Measurements from ENCODE around the gene ACOT8. TPM values are rescaled to one million over a fixed set of nuclear protein-coding genes. Genes with fewer than 3 reads are reported as not detected.
A peak's percentile ranks its signal among the peaks of the same experiment; 100 is the strongest.

The ACOT8 gene
- total and polyA plus RNA-seq, 2 donors (not counting 3 experiments of a cell fraction or from before 2014, with no cell fraction given) = 15.5 to 50.9 TPM

GRCh38 chr20:45892049-45892825, 35.0 kb upstream of the ACOT8 start:
- CTCF ChIA-PET = interaction anchor here (0.7 to 4.9 kb wide), 6 partner anchors 18 to 78 kb away, joined by 3 to 50 read pairs (median 28); partner anchors contain the start of genes PCIF1, PLTP and ZNF335
- H2AFZ ChIP-seq (ENCODE audit: low read depth, low read length) = no peak overlapping the region
- peak overlapping the region; percentile 73 for H3K4me2 ChIP-seq (ENCODE audit: insufficient read depth, low read length)
- H3K9me3 ChIP-seq (replicated peaks; ENCODE audit: control insufficient read depth, insufficient read depth, low read length) = no peaks in the 10 kb centered on the region
- TF ChIP-seq CTCF (IDR thresholded peaks at IDR 0.05; ENCODE audit: extremely low read depth in 1 of 2, insufficient read depth in 1 of 2, low read depth in 1 of 2, low read length in 2 of 2) (peak in 1 of 2 donors; percentile 5), EZH2 (IDR thresholded peaks at IDR 0.05; ENCODE audit: borderline replicate concordance, low read depth, low read length, severe bottlenecking) (no peak)
- POLR2A ChIA-PET = interaction anchor here (0.6 to 3.5 kb wide), 3 partner anchors 20 to 65 kb away, joined by 3 to 26 read pairs (median 3); partner anchors contain the start of genes PCIF1 and PLTP
- peak overlapping the region; percentile 65 for H3K9ac ChIP-seq (replicated peaks; ENCODE audit: extremely low read depth, insufficient read depth, low read length)
- dilution Hi-C loops (cut with MboI; ENCODE audit: extremely low pct_ligation_motif_present, low sequenced_read_pairs) = no loop called here
- H3K27me3 ChIP-seq (ENCODE audit: control insufficient read depth in 2 of 2, insufficient read depth in 2 of 2, low read length in 2 of 2) = no peaks in the 10 kb centered on the region
- H4K20me1 ChIP-seq (replicated peaks; ENCODE audit: control insufficient read depth, extremely low read depth, insufficient read depth, low read length) = no peaks in the 10 kb centered on the region
- peaks cover 22% of the 10 kb centered on the region for H3K4me1 ChIP-seq (ENCODE audit: control insufficient read depth, extremely low read depth, insufficient read depth, low read length)
- peak overlapping the region in 2 of 3 experiments; percentile 47 to 81 for H3K4me3 ChIP-seq (replicated peaks in 1 of 3; ENCODE audit: insufficient read depth in 1 of 3, low read depth in 1 of 3, low read length in 3 of 3)
- DNase-seq (ENCODE audit: low read depth, low spot score) (peak; percentile 35), FAIRE-seq (peak; percentile 70)
- peaks cover 4 to 21% of the 10 kb centered on the region in 2 experiments for H3K36me3 ChIP-seq (ENCODE audit: control insufficient read depth in 2 of 2, extremely low read depth in 1 of 2, insufficient read depth in 2 of 2, low read length in 2 of 2)
- intact Hi-C loops (cut with micrococcal nuclease) = no loop called here
- no peaks in the 10 kb centered on the region for H3K9me1 ChIP-seq (replicated peaks; ENCODE audit: control insufficient read depth, extremely low read depth, insufficient read depth, low read length)
- no TSS peak for BruUV-seq (replicated peaks)
- H3K79me2 ChIP-seq (ENCODE audit: control insufficient read depth, insufficient read depth, low read length) = no peaks in the 10 kb centered on the region
- no peak overlapping the region for H3K27ac ChIP-seq (ENCODE audit: insufficient read depth, low read depth, low read length)
